GM12874 (cell line): ENCODE measurements around the gene NRCAM.

Experiments
- CTCF ChIP-seq: IDR thresholded peaks from 2 replicates; pipeline ENCODE4 v1.5.1; 2011; ENCODE audit warnings: low read depth, mild to moderate bottlenecking, control low read depth, low read length, moderate library complexity; ENCODE audit not compliant: insufficient read depth

The NRCAM gene

GRCh38 chr7:108284349-108285002, 171.8 kb downstream of the NRCAM start:
- no peak for TF ChIP-seq CTCF

GRCh38 chr7:108283252-108283651, 173.0 kb downstream of the NRCAM start:
- no peak for TF ChIP-seq CTCF

- TF ChIP-seq CTCF, result no peak
These were observed 173.7 kb downstream of the NRCAM start for GRCh38 chr7:108282427-108282996.

GRCh38 chr7:108280136-108280535, 176.1 kb downstream of the NRCAM start:
- TF ChIP-seq CTCF, result no peak

GRCh38 chr7:108278776-108279175, 177.5 kb downstream of the NRCAM start:
- TF ChIP-seq CTCF, result no peak

GRCh38 chr7:108278281-108278680, 178.0 kb downstream of the NRCAM start:
- no peak for TF ChIP-seq CTCF

- no peak for TF ChIP-seq CTCF
These were observed 185.7 kb downstream of the NRCAM start for GRCh38 chr7:108270385-108271015.
